GM19372 (cell line): ENCODE data around the gene UNC79.

Experiments used
- ATAC-seq: cut with Tn5 transposase; IDR thresholded peaks from one replicate; pipeline ENCODE4 v1.9.1; 2021; ENCODE audit warnings: mild to moderate bottlenecking, low read depth, moderate library complexity; ENCODE audit not compliant: unreplicated experiment

The UNC79 gene

GRCh38 chr14:93720076-93720815 is 289.5 kb downstream of the UNC79 start:
- ATAC-seq: no peak

DNA sequence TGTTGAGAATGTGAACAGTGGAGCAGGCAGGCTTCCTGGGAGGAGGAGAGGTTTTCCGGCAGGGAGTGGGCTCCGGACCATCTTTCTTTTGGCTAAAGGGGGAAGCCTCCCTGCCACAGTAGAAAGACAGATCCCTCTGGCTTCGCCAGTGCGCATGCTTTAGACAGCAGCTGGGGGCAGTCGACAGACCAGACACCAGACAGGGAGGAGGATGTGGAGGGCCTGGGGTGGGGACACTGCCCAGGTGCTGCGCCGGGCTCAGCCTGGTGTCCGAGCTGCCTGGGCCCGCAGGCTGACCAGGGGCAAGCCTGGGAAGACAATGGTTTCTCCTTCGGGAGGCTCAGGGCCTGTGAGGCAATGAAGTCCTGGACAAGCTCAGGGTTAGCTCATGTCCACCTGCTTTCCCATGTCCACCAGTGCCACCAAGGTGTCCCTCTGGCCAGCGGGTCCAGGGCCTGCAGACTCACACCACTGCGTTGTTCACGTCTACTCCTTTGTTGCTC is 290.3 kb downstream of the UNC79 start:
- ATAC-seq: no peak

DNA sequence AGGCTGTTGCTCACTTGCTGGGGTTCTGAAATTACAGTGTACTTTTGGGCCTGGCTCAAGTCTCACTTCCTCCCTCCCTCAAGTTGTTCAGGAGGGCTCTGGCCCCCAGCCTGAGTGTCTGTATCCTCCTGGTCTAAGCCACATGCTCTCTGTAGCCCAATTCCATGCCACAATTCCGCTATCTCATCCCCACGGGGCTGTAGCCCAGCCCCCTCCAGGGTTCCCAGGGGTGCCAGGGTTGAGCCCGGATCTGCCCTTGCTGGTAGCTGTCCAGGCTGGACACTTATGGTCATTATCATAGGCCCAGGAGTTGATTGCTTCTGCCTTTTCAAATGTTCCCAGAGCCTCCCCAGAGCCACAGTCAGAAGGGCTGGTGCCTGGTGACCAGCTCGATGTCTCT is 292.3 kb downstream of the UNC79 start:
- no peak for ATAC-seq

DNA sequence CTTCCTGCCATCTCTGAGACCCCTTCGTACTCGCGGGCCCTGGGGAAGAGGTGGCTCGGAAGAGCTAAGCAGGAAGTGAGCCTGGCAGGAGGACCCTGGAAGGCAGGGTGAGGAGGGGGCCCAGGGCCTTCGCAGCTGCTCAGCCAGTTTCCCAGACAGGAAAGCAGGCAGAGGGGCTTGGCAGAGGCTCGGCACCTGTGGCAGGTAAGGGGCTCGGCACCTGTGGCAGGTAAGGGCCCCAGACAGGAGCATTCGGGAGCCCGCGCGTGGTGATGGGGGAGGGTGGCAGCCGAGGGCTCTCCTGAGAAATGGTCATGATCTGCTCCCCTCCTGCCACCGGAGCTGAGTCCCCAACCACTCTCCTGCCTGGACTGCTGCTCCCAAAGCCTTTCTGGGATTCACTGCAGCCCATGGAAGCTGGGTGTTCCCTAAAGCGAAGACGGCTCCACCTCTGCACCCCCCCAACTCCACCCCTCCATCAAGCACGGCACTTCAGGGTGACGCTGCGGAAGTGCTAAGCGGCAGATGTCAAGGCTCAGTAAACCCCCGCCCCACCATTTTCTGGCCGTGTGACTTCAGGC is 294.4 kb downstream of the UNC79 start:
- ATAC-seq: no peak

DNA sequence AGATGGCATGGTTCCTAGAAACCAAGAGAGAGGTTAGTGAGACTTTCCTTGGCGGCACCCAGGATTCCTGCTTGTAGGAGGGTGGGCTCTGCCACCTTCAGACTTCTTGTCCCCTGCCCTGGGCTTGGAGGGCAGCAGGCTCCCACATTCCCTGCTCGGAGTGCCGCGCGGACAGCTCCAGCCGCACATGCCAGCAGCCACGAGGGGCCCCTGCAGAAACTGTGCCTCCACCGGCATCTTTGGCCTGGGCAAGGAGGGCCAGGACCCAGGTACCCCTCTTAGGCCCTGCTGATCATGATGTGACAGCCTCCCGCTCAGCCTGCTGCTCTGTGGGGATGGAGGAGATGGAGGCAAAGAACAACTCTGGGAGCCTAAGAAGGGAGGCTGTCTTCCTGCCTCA is 295.3 kb downstream of the UNC79 start:
- ATAC-seq: no peak

DNA sequence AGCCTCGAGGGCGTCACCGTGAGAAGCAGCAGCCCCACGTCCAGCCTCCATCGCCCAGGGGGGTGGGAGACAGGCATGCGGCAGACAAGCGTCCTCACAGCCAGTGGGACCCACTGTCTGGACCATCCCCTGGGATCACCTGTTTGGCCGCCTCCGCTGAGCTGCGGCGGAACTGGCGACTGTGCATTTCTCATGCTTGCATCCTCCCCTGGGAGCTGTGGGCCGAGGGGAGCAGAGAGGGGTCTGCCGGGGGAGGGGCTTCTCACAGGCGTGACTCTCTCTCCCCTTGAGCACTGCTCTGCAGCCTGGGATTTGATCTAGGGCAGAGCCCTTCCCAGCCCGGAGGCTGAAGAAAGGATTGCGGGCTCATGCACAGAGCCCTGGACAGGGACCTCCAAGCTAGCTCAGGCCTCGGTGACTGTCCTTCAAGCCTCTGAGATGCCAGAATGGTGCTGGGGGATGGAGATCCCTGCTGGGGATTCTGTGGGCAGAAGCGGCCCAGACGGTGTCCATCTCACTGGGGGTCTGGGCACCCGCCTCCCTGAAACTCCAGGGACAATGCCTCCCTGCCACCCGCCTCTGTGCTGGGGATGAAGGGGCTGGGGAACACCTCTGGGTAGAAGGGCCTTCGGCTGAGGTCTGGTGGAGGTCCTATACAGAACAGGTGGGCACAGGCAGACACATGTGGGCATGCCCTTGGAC is 296.5 kb downstream of the UNC79 start:
- no peak for ATAC-seq

- ATAC-seq: no peak
Measured at GRCh38 chr14:93727917-93728650, 297.3 kb downstream of the UNC79 start.

- no peak for ATAC-seq
Measured at GRCh38 chr14:93728651-93729016, 297.9 kb downstream of the UNC79 start.

DNA sequence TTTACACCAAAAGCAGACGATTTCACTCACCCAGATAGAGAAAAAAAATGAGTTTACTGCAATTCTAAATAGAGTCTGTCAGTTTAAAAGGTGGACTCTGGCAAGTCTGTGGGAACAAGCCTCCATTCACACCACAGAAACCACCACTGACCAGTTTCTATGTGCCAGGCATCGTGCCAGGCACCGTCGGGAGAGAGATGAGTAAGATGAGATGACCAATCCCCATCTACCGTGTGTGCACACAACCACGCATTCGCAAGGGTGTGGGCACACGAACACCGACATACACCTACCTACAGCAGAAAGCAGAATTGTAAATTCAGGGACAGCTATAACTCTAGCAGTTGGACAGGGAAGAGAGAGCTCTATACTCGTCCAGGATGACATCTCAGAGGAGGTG is 299.3 kb downstream of the UNC79 start:
- no peak for ATAC-seq

GRCh38 chr14:93731753-93732152 is 301.0 kb downstream of the UNC79 start:
- no peak for ATAC-seq

GRCh38 chr14:93732524-93732923 is 301.8 kb downstream of the UNC79 start:
- no peak for ATAC-seq

DNA sequence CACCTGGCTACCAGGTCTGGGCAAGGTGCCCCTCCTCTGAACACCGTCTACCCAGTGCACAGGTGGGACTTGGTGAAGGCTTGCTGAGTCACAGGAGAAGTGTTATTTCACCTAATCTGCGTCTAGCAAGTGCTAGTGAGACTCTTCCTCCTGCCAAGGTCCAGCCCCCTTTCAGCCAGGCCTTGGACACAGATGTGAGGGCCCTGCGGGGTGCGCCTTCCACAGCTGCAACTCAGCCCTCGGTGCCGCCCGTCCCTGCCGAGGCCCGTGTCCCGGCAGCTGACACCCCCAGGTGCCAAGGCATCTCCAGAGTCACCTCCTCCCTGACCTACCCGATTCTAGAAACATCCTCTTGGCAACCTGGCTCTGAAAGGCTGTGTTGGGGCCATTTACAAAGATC is 302.5 kb downstream of the UNC79 start:
- ATAC-seq: no peak

GRCh38 chr14:93733631-93734030 is 302.9 kb downstream of the UNC79 start:
- no peak for ATAC-seq

DNA sequence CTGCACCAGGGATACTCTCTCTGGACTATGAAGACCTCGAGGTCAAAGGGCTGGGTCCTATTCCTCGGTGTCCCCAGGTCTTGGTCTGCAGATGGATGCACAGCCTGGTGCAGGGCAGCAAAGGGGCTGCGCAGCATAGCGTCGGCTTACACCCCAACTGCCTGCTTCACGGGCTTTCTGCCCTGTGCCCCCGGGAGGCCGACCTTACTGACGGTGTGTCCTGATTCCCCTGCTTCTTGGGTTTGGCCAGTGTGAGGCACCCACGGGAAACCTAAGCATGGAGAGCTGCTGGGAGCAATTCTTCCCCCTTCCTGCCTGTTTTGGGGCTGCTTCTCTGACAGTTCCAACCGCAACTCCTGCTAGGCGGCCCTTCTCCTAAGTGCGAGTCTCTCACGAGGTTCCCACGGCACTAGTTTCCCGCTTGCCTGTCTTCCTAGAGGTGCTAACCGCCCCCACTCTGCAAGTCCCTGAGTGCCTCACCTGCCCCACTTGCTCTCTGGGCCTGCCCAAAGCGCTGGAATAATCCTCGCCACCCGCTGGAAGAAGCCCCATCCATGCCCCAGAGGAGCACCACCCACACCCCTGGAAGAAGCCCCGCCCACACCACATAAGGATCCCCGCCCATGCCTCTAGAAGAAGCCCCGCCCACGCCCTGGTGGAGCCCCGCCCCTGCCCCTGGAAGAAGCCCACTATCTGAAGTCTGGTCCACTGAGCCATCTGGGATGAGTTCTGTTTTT is 303.5 kb downstream of the UNC79 start:
- no peak for ATAC-seq

DNA sequence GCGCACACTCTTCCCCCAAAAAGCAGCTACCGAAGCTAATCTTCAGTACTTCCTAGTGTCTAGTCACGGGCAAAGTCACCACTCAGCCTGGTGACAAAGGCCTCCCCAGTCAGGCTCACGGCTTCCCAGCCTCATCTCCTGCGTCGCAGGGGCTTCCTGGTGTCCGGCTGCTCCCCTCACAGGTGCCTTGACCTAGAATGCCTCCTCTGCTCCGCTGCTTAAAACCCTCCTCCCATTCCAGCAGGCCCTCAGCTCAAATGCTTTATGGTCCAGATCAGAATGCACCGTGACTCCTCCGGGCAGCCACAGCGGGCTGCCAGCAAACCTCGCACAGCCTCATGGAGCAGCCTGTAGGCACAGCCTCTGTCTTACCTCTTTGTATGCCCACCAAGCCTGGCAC is 304.5 kb downstream of the UNC79 start:
- ATAC-seq: no peak

GRCh38 chr14:93736378-93737014 is 305.8 kb downstream of the UNC79 start:
- ATAC-seq: no peak

DNA sequence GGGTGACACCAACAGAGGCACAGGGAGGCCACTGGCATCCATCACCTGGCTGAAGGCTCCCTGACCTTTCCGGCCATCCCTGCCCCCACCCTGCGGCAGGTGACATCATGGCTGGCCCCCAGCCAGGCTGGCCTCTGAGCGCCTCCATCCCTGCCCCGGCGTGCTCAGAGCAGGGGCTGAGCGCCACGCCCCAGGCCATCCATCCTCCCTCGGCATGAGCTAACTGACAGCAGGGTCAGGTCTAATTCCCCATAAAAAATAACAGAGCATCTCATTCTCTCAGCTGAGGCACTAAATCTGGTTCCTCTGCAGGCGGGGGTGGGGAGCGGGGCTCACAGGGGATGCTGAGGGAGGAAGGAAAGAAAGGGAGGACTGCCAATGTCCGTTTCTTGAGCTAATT is 306.9 kb downstream of the UNC79 start:
- ATAC-seq: no peak

DNA sequence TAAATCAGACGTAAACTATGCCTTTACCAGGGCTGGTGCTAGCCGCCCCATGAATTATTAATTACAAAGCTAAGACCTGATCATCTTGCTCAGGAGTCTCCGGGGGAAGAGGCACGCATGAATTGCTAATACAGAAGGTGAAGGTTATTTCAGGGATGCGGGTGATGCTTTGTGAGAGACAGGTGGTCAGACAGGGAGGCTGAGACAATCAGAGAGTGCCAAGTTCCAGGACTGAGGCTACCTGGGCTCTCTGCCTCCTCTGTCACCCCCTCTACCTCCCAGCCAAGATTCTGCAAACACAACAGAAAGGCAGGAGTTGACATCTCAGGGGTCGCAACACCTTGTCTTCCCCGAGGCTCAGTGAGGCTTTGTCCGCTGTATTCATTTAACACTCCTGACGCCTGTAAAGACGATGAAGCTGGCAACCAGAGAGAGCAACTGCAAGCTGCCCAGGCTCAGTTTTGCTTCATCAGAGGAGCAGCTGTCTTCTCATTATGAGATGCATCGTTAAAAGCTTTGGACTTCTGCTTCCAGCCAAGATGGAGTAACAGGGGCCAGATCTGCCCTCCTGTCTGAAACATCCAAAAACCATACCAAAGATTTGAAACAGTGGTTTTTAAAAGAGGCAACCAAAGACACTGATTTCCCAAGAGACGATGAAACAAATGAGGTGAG is 311.0 kb downstream of the UNC79 start:
- ATAC-seq: no peak

- ATAC-seq: no peak
Measured at GRCh38 chr14:93742761-93743160, 312.0 kb downstream of the UNC79 start.
